GM18502 (cell line): ENCODE data around the gene WWOX.

Experiments used
- ATAC-seq: cut with Tn5 transposase; IDR thresholded peaks from one replicate; pipeline ENCODE4 v1.9.1; 2021; ENCODE audit warnings: mild to moderate bottlenecking; ENCODE audit not compliant: unreplicated experiment, poor library complexity

WWOX gene

GRCh38 chr16:78217276-78217675 lies 117.8 kb downstream of the WWOX start:
- ATAC-seq = no peak

- ATAC-seq = no peak
These were observed 118.8 kb downstream of the WWOX start for GRCh38 chr16:78218279-78218678.

- ATAC-seq = no peak
These were observed 119.6 kb downstream of the WWOX start for GRCh38 chr16:78218856-78219651.

DNA sequence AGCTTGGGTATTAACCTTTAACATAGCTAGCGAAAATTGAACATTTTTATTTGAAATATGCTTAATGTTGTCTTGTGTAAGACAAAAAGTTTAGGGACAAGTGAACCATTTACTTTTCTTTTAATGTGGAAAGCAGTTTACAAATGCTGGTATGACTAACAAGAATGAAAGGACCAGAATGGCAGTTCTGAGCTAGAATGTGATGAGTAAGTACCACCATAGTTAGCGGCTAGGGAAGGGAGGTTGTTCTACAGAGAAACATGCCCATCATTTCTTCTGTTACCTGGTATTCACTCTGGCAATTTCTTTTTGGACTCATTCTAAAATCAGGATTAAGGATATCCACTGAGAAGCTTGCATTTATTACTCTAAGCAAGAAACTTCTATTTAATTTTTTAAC lies 121.1 kb downstream of the WWOX start:
- no peak for ATAC-seq

GRCh38 chr16:78221892-78222291 lies 122.4 kb downstream of the WWOX start:
- ATAC-seq = no peak

GRCh38 chr16:78224342-78224741 lies 124.9 kb downstream of the WWOX start:
- no peak for ATAC-seq

DNA sequence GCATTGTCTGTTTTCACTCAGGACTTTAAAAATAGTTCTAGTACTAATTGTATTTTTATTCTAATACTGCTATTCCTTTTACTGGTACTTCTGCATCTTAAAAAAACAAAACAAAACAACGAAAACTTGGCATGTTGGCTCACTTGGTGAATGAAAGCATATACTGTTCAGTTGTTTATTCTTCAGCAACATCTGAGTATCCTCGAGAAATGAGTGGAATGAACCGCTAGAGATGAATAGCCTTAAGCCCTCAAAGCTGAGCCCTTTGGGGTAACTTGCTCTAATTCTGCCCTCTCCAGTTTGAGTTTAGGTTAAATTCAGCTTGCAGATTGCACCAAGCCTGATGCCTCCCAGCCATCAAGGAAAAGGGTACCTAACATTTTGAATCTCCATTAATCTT lies 126.5 kb downstream of the WWOX start:
- ATAC-seq = no peak

DNA sequence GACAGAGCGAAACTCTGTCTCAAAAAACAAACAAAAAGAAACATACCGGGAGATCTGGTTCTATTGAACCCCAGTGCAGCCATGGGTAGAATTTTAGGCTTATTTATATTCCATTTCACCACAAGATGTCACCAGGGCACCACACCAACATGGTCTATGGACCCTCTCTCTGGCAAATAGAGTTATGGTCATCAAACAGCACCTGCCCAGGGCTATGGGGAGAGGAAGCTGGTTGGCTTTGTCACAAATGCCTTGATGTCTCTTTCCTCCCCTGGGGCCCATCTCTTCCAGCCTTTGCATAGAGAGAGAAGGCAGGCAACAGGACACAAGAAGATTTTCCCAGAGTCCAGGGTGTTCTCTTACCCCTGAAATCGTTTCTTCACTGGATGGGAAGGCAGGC lies 128.4 kb downstream of the WWOX start:
- no peak for ATAC-seq

- no peak for ATAC-seq
These were observed 129.2 kb downstream of the WWOX start for GRCh38 chr16:78228704-78229103.

DNA sequence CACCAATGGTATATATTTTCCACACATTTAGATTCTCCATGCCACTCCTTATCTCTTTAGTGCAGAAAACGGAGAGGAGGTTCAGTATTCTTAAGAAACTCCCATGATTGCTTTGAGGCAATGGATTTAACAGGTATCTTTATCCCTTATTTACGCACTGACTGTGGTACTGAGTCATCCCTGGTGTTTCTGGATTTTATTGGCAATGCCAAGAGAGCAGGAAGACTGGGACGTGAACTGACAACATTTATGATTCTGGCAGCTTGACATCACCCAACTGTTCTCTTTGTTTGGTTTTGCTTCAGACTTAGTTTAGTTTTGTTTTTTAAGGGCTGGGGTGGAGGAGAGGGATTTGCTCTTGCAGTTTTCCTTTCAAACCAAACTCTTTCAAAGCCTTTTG lies 131.4 kb downstream of the WWOX start:
- no peak for ATAC-seq

- ATAC-seq = peak; percentile 99
These were observed 135.8 kb downstream of the WWOX start for GRCh38 chr16:78235168-78235800.

DNA sequence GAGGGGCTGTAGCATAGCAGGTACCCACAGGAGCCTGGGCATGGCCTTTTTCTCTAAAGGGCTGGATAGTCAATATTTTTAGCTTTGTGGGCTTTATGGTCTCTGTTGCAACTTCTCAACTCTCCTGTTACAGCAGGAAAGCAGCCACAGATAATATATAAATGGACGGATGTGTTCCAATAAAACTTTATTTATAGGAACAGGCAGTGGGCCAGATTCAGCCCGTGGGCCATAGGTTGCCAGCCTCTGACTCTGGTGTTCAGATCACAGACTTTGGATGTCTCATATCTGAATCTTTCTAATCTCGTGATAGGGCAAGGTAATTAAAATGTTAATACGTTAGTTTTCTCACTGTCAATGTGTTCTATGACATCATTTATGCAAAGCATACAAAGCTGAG lies 136.4 kb downstream of the WWOX start:
- ATAC-seq = no peak

GRCh38 chr16:78237841-78238240 lies 138.4 kb downstream of the WWOX start:
- ATAC-seq = no peak

GRCh38 chr16:78240459-78241222 lies 141.2 kb downstream of the WWOX start:
- no peak for ATAC-seq

DNA sequence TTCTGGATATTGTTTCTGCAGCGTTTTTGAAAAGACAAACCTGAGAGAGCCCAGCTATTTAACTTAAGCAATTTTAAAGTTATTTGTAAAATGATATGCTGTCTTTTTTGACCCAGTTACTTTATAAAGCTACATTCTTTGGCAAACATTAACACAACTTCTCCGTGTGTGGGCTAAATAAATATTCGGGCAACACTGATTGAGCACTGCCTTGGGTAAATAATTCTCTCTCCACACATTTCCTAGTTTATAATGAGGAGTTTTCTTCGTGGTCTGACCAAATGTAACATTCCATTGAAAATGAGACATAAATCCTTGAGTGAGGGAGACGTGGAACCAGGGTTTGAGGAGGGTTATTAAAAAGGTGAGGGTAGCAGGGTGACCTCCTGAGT lies 142.8 kb downstream of the WWOX start:
- no peak for ATAC-seq

GRCh38 chr16:78244131-78244895 lies 144.9 kb downstream of the WWOX start:
- ATAC-seq = no peak

GRCh38 chr16:78246559-78246958 lies 147.1 kb downstream of the WWOX start:
- ATAC-seq = no peak

GRCh38 chr16:78249056-78249455 lies 149.6 kb downstream of the WWOX start:
- ATAC-seq = no peak

- no peak for ATAC-seq
These were observed 150.4 kb downstream of the WWOX start for GRCh38 chr16:78249832-78250231.

DNA sequence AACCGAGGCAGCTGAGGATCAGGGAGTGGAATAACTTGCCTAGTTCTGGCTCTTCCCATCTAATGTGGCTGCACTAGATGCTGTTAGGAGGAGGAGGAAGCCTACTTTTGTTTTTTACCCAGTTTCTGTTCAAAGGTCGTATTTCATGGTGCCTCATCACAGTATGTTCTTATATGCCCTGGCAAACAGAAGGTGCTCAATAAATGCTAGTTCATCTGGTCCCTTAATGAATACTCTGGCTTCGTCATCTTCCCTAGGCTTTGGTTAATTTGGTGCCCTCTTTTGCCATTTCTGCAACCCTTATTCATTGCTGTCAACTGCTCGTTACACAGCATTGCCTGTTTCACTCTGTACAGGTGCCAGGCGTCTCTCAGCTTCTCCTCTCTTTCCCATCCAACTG lies 151.7 kb downstream of the WWOX start:
- no peak for ATAC-seq

DNA sequence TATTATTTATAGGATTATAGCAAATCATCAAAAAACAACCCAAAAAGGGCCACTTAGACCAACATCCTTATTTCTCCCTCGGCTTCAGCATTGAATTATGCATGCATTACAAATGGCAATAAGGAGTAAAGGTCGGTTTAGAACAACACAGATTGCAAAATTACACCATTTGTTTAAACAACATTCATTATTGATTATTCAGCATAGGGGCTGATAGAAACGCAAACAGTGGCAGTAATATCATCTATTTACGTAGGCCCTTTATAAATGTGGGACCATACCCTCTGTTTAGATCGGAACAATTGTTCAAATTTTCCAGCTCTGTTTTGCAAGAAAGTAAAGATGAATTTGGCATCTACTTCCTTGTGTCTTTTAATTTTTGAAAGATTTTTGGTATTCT lies 153.3 kb downstream of the WWOX start:
- ATAC-seq = no peak
